GM23338 (cell line): ENCODE results near the gene TNNT3. TPM values are rescaled to one million over a fixed set of nuclear protein-coding genes. Genes with fewer than 3 reads are reported as not detected.

Experiments
- ATAC-seq: fragments of 200-7000 bp; cut with Tn5 transposase; 3 replicates; pipeline ENCODE4 v1.9.1; 2020
- DNase-seq: peaks from one replicate; pipeline ENCODE4 v3.0.0-alpha.2; 2015; ENCODE audit warnings: low spot score
- H2AFZ ChIP-seq: fragments of 200-600 bp; sonication (generic); 2 replicates; pipeline ENCODE4 v1.8.0; 2016; ENCODE audit warnings: antibody characterized with exemption, mild to moderate bottlenecking, moderate library complexity
- H3F3A ChIP-seq: fragments of 200-600 bp; sonication (generic); replicated peaks from 2 replicates; pipeline ENCODE4 v1.8.0; 2017; ENCODE audit warnings: antibody characterized with exemption, mixed run types, low read depth
- H3K27ac ChIP-seq: fragments of 200-600 bp; sonication (generic); 2 replicates; pipeline ENCODE4 v1.6.1; 2016; ENCODE audit warnings: low read depth
- H3K27me3 ChIP-seq: fragments of 200-600 bp; sonication (generic); 2 replicates; pipeline ENCODE4 v1.8.0; 2016; ENCODE audit warnings: mild to moderate bottlenecking, mixed run types, moderate library complexity; ENCODE audit not compliant: insufficient read depth
- H3K36me3 ChIP-seq: fragments of 200-600 bp; sonication (generic); 2 replicates; pipeline ENCODE4 v1.8.0; 2016; ENCODE audit warnings: mild to moderate bottlenecking; ENCODE audit not compliant: insufficient read depth
- H3K4me1 ChIP-seq: fragments of 200-600 bp; sonication (generic); 2 replicates; pipeline ENCODE4 v1.8.0; 2016; ENCODE audit warnings: mild to moderate bottlenecking, moderate library complexity; ENCODE audit not compliant: insufficient read depth
- H3K4me2 ChIP-seq: fragments of 200-600 bp; sonication (generic); 2 replicates; pipeline ENCODE4 v1.7.1; 2017; ENCODE audit warnings: mixed run types
- H3K4me3 ChIP-seq: fragments of 200-600 bp; sonication (generic); 2 replicates; pipeline ENCODE4 v1.6.1; 2016; ENCODE audit warnings: mixed run types
- H3K79me2 ChIP-seq: fragments of 200-600 bp; sonication (generic); replicated peaks from 2 replicates; pipeline ENCODE4 v1.8.0; 2017; ENCODE audit warnings: mild to moderate bottlenecking; ENCODE audit not compliant: insufficient read depth
- H3K9me2 ChIP-seq: fragments of 200-600 bp; sonication (generic); 2 replicates; pipeline ENCODE4 v1.8.0; 2017; ENCODE audit not compliant: insufficient read depth
- H4K20me1 ChIP-seq: fragments of 200-600 bp; sonication (generic); replicated peaks from 2 replicates; pipeline ENCODE4 v1.8.0; 2017; ENCODE audit warnings: mild to moderate bottlenecking; ENCODE audit not compliant: insufficient read depth
- H3K27ac Mint-ChIP-seq: 2 replicates; pipeline ENCODE4 v1.8.0; 2020; ENCODE audit warnings: inconsistent platforms, mild to moderate bottlenecking, moderate library complexity, mixed read lengths
- H3K27me3 Mint-ChIP-seq: 3 replicates; pipeline ENCODE4 v1.8.0; 2022; ENCODE audit warnings: low read depth, mild to moderate bottlenecking, moderate library complexity, mixed read lengths, inconsistent platforms; ENCODE audit not compliant: insufficient read depth, poor library complexity
- H3K36me3 Mint-ChIP-seq: 3 replicates; pipeline ENCODE4 v1.8.0; 2021; ENCODE audit warnings: low read depth, mild to moderate bottlenecking, inconsistent platforms, moderate library complexity, mixed read lengths
- H3K4me1 Mint-ChIP-seq: 3 replicates; pipeline ENCODE4 v1.8.0; 2020; ENCODE audit warnings: mild to moderate bottlenecking, inconsistent platforms, mixed read lengths
- H3K4me3 Mint-ChIP-seq: 3 replicates; pipeline ENCODE4 v1.8.0; 2021; ENCODE audit warnings: moderate library complexity, mild to moderate bottlenecking, inconsistent platforms, mixed read lengths
- H3K9me3 Mint-ChIP-seq: 3 replicates; pipeline ENCODE4 v1.8.0; 2020; ENCODE audit warnings: moderate library complexity, mild to moderate bottlenecking, inconsistent platforms, mixed read lengths
- EZH2 ChIP-seq: fragments of 200-600 bp; sonication (generic); IDR thresholded peaks from one replicate; pipeline ENCODE4 v1.8.0; 2017; ENCODE audit warnings: antibody characterized with exemption, mild to moderate bottlenecking, low read depth; ENCODE audit not compliant: unreplicated experiment
- EZH2phosphoT487 ChIP-seq: fragments of 200-600 bp; sonication (generic); IDR thresholded peaks from one replicate; pipeline ENCODE4 v1.8.1; 2018; ENCODE audit warnings: antibody characterized with exemption; ENCODE audit not compliant: unreplicated experiment
- JUNB ChIP-seq: IDR thresholded peaks from one replicate; pipeline ENCODE4 v1.6.1; 2016; ENCODE audit warnings: antibody characterized with exemption; ENCODE audit not compliant: unreplicated experiment
- POLR2AphosphoS5 ChIP-seq: IDR thresholded peaks from 2 replicates; pipeline ENCODE4 v1.6.1; 2016; ENCODE audit warnings: antibody characterized with exemption, low read depth
- STAT1 ChIP-seq: IDR thresholded peaks from one replicate; pipeline ENCODE4 v1.6.1; 2016; ENCODE audit warnings: antibody characterized with exemption; ENCODE audit not compliant: unreplicated experiment
- ZNF114 ChIP-seq: fragments of 250-450 bp; sonication (Bioruptor Pico); IDR thresholded peaks from 2 replicates; pipeline ENCODE4 v1.5.0; 2020; ENCODE audit warnings: mild to moderate bottlenecking, moderate library complexity
- ZNF331 ChIP-seq: fragments of 250-450 bp; sonication (Bioruptor Pico); IDR thresholded peaks from 2 replicates; pipeline ENCODE4 v1.5.0; 2020; ENCODE audit warnings: low read depth, mild to moderate bottlenecking, moderate library complexity
- polyA plus RNA-seq: library from polyadenylated mRNA; unstranded; fragments of >200 nt; fragmentation: Nextera tagmentation; extraction: Ambion mirVana; gene quantifications from 2 replicates; pipeline ENCODE4 v1.2.1, GENCODE V29; 2016
- total RNA-seq: library from RNA; depleted of rRNA; stranded (reverse); fragments of >200 nt; shearing (Covaris generic); gene quantifications from 2 replicates; pipeline ENCODE4 v1.2.3, GENCODE V29; 2014
- TF ChIP-seq, protein P1 (sequence below), 2 experiments: fragments of 200-600 bp in 1 of 2; sonication (generic) in 1 of 2; conservative IDR thresholded peaks; 2 replicates each; pipeline versions ENCODE4 v1.5.1 to v1.6.1; 2016 to 2017; ENCODE audit warnings: antibody characterized with exemption in 2 of 2, low read depth in 2 of 2, mild to moderate bottlenecking in 2 of 2, moderate library complexity in 1 of 2
- TF ChIP-seq, protein P2 (sequence below): IDR thresholded peaks from one replicate; pipeline ENCODE4 v1.6.1; 2018; ENCODE audit warnings: antibody characterized with exemption; ENCODE audit not compliant: unreplicated experiment
- TF ChIP-seq, protein P3 (sequence below): fragments of 250-450 bp; sonication (Bioruptor Pico); IDR thresholded peaks from 2 replicates; pipeline ENCODE4 v1.5.0; 2020; ENCODE audit warnings: mild to moderate bottlenecking, moderate library complexity
- TF ChIP-seq, protein P4 (sequence below): IDR thresholded peaks from 2 replicates; pipeline ENCODE4 v1.6.1; 2016; ENCODE audit warnings: antibody characterized with exemption

Gene TNNT3
- total and polyA plus RNA-seq, 2 experiments from 2014 or later = not detected

DNA sequence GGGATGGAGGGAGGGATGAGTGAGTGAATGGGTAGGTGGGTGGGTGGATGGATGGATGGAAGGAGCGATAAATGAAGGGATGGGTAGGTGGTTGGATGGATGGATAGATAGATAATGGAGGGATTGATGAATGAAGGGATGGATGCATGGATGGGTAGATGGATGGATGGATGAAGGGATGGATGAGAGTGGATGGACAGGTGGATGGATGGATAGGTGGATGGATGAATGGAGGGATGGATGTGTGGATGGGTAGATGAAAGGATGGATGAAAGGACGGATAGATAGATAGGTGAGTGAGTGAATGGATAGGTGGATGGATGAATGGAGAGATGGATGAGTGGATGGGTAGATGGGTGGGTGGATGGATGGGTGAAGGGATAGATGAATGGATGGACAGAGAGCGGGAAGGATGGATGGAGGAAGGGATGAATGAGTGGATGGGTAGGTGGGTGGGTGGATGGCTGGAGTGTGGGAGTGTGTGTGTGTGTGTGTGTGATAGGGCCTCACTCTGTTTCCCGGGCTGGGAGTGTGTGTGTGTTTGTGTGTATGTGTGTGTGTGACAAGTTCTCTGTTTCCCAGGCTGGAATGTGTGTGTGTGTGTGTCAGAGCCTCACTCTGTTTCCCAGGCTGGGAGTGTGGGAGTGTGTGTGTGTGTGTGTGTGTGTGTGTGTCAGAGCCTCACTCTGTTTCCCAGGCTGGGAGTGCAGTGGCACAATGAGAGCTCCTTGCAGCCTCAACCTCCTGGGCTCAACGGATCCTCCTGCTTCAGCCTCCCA, 25.7 kb upstream of the TNNT3 start (continued):
- TF ChIP-seq, protein P1, sequence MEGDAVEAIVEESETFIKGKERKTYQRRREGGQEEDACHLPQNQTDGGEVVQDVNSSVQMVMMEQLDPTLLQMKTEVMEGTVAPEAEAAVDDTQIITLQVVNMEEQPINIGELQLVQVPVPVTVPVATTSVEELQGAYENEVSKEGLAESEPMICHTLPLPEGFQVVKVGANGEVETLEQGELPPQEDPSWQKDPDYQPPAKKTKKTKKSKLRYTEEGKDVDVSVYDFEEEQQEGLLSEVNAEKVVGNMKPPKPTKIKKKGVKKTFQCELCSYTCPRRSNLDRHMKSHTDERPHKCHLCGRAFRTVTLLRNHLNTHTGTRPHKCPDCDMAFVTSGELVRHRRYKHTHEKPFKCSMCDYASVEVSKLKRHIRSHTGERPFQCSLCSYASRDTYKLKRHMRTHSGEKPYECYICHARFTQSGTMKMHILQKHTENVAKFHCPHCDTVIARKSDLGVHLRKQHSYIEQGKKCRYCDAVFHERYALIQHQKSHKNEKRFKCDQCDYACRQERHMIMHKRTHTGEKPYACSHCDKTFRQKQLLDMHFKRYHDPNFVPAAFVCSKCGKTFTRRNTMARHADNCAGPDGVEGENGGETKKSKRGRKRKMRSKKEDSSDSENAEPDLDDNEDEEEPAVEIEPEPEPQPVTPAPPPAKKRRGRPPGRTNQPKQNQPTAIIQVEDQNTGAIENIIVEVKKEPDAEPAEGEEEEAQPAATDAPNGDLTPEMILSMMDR (conservative IDR thresholded peaks at IDR 0.05; ENCODE audit: low read depth in 2 of 2) = no peak
- TF ChIP-seq EZH2phosphoT487 (no peak), ZNF331 (no peak), JUNB (no peak), STAT1 (no peak)
- TF ChIP-seq, protein P2, sequence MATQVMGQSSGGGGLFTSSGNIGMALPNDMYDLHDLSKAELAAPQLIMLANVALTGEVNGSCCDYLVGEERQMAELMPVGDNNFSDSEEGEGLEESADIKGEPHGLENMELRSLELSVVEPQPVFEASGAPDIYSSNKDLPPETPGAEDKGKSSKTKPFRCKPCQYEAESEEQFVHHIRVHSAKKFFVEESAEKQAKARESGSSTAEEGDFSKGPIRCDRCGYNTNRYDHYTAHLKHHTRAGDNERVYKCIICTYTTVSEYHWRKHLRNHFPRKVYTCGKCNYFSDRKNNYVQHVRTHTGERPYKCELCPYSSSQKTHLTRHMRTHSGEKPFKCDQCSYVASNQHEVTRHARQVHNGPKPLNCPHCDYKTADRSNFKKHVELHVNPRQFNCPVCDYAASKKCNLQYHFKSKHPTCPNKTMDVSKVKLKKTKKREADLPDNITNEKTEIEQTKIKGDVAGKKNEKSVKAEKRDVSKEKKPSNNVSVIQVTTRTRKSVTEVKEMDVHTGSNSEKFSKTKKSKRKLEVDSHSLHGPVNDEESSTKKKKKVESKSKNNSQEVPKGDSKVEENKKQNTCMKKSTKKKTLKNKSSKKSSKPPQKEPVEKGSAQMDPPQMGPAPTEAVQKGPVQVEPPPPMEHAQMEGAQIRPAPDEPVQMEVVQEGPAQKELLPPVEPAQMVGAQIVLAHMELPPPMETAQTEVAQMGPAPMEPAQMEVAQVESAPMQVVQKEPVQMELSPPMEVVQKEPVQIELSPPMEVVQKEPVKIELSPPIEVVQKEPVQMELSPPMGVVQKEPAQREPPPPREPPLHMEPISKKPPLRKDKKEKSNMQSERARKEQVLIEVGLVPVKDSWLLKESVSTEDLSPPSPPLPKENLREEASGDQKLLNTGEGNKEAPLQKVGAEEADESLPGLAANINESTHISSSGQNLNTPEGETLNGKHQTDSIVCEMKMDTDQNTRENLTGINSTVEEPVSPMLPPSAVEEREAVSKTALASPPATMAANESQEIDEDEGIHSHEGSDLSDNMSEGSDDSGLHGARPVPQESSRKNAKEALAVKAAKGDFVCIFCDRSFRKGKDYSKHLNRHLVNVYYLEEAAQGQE = no peak

DNA sequence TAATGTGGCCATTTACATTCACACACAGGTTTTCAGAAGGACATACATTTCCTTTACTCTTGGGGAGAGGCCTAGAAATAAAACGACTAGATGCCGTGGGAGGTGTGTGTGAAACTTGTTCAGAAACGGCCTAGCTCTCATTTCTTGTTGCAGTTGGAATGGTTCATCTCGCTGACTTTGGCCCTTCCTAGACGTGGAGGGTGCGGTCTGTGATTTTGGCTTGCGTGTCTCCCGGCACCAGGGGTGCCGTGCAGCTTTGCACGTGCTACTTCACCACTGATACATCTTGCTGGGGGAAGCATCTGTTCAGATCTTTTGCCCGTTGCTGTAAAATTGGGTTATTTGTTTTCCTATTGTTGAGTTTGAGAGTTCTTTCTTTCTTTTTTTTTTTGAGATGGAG, 24.7 kb upstream of the TNNT3 start:
- Histone ChIP-seq H3F3A (no peaks in the 10 kb centered on the region), H3K27ac (no peak overlapping the region), H3K79me2 (no peaks in the 10 kb centered on the region), H3K4me3 (no peak overlapping the region), H4K20me1 (no peaks in the 10 kb centered on the region), H3K36me3 (no peaks in the 10 kb centered on the region), H3K4me1 (no peaks in the 10 kb centered on the region), H3K4me2 (no peak overlapping the region), H3K27me3 (no peaks in the 10 kb centered on the region), H2AFZ (no peak overlapping the region), H3K9me2 (no peaks in the 10 kb centered on the region)
- Mint-ChIP-seq H3K27ac (no peak overlapping the region), H3K4me3 (no peak overlapping the region), H3K9me3 (no peaks in the 10 kb centered on the region), H3K4me1 (no peaks in the 10 kb centered on the region), H3K27me3 (peaks cover 7% of the 10 kb centered on the region), H3K36me3 (no peaks in the 10 kb centered on the region)
- DNase-seq (no peak), ATAC-seq (no peak)
- TF ChIP-seq ZNF331 = no peak
- TF ChIP-seq, protein P3, sequence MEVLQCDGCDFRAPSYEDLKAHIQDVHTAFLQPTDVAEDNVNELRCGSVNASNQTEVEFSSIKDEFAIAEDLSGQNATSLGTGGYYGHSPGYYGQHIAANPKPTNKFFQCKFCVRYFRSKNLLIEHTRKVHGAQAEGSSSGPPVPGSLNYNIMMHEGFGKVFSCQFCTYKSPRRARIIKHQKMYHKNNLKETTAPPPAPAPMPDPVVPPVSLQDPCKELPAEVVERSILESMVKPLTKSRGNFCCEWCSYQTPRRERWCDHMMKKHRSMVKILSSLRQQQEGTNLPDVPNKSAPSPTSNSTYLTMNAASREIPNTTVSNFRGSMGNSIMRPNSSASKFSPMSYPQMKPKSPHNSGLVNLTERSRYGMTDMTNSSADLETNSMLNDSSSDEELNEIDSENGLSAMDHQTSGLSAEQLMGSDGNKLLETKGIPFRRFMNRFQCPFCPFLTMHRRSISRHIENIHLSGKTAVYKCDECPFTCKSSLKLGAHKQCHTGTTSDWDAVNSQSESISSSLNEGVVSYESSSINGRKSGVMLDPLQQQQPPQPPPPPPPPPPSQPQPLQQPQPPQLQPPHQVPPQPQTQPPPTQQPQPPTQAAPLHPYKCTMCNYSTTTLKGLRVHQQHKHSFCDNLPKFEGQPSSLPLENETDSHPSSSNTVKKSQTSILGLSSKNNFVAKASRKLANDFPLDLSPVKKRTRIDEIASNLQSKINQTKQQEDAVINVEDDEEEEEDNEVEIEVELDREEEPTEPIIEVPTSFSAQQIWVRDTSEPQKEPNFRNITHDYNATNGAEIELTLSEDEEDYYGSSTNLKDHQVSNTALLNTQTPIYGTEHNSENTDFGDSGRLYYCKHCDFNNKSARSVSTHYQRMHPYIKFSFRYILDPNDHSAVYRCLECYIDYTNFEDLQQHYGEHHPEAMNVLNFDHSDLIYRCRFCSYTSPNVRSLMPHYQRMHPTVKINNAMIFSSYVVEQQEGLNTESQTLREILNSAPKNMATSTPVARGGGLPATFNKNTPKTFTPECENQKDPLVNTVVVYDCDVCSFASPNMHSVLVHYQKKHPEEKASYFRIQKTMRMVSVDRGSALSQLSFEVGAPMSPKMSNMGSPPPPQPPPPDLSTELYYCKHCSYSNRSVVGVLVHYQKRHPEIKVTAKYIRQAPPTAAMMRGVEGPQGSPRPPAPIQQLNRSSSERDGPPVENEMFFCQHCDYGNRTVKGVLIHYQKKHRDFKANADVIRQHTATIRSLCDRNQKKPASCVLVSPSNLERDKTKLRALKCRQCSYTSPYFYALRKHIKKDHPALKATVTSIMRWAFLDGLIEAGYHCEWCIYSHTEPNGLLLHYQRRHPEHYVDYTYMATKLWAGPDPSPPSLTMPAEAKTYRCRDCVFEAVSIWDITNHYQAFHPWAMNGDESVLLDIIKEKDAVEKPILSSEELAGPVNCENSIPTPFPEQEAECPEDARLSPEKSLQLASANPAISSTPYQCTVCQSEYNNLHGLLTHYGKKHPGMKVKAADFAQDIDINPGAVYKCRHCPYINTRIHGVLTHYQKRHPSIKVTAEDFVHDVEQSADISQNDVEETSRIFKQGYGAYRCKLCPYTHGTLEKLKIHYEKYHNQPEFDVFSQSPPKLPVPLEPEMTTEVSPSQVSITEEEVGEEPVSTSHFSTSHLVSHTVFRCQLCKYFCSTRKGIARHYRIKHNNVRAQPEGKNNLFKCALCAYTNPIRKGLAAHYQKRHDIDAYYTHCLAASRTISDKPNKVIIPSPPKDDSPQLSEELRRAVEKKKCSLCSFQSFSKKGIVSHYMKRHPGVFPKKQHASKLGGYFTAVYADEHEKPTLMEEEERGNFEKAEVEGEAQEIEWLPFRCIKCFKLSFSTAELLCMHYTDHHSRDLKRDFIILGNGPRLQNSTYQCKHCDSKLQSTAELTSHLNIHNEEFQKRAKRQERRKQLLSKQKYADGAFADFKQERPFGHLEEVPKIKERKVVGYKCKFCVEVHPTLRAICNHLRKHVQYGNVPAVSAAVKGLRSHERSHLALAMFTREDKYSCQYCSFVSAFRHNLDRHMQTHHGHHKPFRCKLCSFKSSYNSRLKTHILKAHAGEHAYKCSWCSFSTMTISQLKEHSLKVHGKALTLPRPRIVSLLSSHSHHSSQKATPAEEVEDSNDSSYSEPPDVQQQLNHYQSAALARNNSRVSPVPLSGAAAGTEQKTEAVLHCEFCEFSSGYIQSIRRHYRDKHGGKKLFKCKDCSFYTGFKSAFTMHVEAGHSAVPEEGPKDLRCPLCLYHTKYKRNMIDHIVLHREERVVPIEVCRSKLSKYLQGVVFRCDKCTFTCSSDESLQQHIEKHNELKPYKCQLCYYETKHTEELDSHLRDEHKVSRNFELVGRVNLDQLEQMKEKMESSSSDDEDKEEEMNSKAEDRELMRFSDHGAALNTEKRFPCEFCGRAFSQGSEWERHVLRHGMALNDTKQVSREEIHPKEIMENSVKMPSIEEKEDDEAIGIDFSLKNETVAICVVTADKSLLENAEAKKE = no peak
- no peak for TF ChIP-seq EZH2
- TF ChIP-seq POLR2AphosphoS5 = no peak
- no peak for TF ChIP-seq JUNB
- TF ChIP-seq, protein P4, sequence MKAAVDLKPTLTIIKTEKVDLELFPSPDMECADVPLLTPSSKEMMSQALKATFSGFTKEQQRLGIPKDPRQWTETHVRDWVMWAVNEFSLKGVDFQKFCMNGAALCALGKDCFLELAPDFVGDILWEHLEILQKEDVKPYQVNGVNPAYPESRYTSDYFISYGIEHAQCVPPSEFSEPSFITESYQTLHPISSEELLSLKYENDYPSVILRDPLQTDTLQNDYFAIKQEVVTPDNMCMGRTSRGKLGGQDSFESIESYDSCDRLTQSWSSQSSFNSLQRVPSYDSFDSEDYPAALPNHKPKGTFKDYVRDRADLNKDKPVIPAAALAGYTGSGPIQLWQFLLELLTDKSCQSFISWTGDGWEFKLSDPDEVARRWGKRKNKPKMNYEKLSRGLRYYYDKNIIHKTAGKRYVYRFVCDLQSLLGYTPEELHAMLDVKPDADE = no peak
- no peak for TF ChIP-seq STAT1
- TF ChIP-seq ZNF114 (CRISPR knock-in tag) = no peak
- TF ChIP-seq EZH2phosphoT487 = no peak
